GM12892 (cell line): ENCODE data around the gene ST6GALNAC2.
"Not testable (repeated sequence)": the region's sequence is repeated elsewhere in the genome, so short reads cannot be mapped to it uniquely, and the experiment has no call there.

ENCODE experiments used
- DNase-seq: peaks from one replicate; pipeline ENCODE4 v3.0.0; 2011; ENCODE audit not compliant: insufficient read length
- FAIRE-seq: peaks from 2 replicates; lab custom pipeline; 2011; peaks lifted over from hg19 to GRCh38; lab: Jason Lieb, UNC
- POLR2A ChIP-seq: IDR thresholded peaks from 2 replicates; pipeline ENCODE4 v1.6.1; 2011; ENCODE audit warnings: low read depth, low read length, control low read depth
- POLR2AphosphoS5 ChIP-seq: IDR thresholded peaks from 2 replicates; pipeline ENCODE4 v1.6.1; 2011; ENCODE audit warnings: low read depth, low read length, control low read depth
- TAF1 ChIP-seq: IDR thresholded peaks from 2 replicates; pipeline ENCODE4 v1.6.1; 2011; ENCODE audit warnings: low read depth, mild to moderate bottlenecking, control low read depth, low read length, borderline replicate concordance

The ST6GALNAC2 gene

GRCh38 chr17:76560036-76560876, 25.4 kb downstream of the ST6GALNAC2 start:
- DNase-seq (no peak), FAIRE-seq (no peak)
- TF ChIP-seq POLR2AphosphoS5 (no peak), POLR2A (no peak), TAF1 (no peak)

DNA sequence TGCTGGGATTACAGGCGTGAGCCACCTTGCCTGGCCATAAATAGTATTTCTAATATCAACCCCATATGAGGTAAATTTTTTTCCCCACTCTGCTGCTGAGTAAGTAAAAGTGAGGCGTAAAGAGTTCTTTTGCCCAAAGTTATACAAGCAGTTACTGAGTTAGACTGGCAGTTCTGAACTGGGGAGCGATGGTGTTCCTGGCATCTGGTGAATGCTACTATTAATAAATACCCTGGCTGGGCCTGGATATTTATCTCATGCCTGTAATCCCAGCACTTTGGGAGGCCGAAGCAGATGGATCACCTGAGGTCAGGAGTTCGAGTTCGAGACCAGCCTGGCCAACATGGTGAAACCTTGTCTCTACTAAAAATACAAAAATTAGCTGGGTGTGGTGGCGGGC, 26.2 kb downstream of the ST6GALNAC2 start:
- not testable (repeated sequence) for DNase-seq, FAIRE-seq

- FAIRE-seq (no peak), DNase-seq (no peak)
- TF ChIP-seq POLR2A, result no peak
- no peak for TF ChIP-seq POLR2AphosphoS5
- no peak for TF ChIP-seq TAF1
These were observed 27.2 kb downstream of the ST6GALNAC2 start for GRCh38 chr17:76558198-76559095.

DNA sequence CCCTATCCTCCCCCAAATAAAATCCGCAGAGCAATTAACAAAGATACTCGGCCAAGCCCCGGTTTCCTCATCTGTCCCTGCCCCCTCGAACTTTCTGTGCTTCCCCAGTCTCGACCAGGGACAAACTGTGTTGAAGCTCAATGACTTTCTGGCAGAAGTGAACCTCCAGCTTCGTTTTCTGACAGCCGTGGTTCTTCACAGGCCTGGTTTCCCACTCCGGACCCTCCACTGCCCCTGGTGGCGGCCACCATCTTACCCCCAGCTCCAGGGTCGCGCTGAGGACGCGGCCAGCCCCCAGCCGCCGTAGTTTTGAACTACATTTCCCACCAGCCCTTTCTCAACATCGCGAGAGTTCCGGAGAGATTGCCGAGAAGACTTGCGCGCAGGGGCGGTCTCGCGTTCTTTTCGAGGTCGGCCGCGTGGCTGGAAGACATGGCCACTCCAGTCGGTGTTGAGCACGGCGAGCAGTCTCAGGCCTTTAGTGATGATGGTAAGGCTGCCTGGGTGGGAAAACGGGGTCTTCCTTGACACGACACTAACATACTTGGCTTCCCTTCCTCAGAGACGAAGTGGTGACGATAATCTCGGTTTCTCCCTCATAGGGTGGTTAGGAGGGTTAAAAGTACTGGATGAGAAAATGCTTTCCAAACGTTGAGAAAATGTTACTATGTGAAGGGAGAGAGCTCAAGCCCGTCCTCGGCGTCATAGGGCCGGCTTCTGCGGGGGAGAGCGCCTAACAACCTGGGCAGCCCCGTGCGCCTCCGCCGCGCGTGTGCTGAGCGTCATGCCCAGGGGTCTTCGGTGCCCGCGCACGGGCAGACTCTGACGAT, 28.1 kb downstream of the ST6GALNAC2 start:
- TF ChIP-seq TAF1, result peak; percentile 96
- peak; percentile 99 for TF ChIP-seq POLR2AphosphoS5
- peak; percentile 98 for TF ChIP-seq POLR2A
- DNase-seq (peak; percentile 75), FAIRE-seq (peak; percentile 82)

DNA sequence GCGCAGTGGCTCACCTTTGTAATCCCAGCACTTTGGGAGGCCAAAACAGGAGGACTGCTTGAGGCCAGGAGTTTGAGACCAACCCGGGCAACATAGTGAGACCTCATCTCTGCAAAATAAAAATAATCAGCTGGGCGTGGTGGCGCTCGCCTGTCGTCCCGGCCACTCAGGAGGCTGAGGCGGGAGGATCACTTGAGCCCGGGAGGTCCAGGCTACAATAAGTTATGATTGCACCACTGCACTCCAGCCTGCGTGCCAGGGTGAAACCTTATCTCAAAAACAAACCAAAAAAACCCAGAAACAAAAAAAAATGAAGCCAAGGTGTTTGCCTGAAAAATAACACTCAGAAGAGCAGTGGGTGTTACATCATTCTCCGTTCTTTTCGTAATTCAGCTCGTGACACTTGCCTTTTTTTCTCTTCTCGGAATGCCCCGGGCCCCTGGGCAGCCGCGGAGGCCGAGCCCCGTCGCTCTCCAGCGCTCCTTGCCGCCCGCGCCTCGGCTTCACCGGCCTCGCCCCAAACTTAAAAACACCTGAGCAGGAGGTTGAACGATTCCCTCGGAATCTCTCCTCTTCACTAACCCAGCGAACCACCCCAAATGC, 28.8 kb downstream of the ST6GALNAC2 start:
- DNase-seq, result no peak
- TF ChIP-seq POLR2A (no peak), TAF1 (no peak), POLR2AphosphoS5 (no peak)
- no peak for FAIRE-seq

DNA sequence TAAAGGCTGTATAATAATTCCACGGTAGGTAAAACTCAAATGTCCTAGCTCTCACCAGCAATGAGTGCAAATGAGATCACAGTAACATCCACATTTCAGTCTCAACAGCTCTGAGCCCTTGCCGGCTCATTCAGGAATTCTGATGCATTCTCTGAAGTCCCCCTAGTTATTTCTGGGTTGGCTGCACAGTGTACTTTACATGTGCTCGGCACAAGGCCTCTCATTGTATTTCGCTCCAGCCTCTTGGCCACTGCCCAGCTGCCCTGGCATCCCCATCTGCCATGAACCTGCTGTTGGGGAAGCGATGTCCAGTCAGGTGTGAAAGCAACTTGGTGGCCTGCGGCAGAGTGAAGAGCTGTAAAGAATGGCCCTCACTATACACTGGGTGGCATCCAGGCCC, 31.5 kb downstream of the ST6GALNAC2 start:
- DNase-seq, result no peak
- no peak for FAIRE-seq
- TF ChIP-seq POLR2A (no peak), POLR2AphosphoS5 (no peak), TAF1 (no peak)

GRCh38 chr17:76553178-76553908, 32.3 kb downstream of the ST6GALNAC2 start:
- no peak for TF ChIP-seq TAF1
- TF ChIP-seq POLR2AphosphoS5, result no peak
- no peak for TF ChIP-seq POLR2A
- FAIRE-seq, result no peak

DNA sequence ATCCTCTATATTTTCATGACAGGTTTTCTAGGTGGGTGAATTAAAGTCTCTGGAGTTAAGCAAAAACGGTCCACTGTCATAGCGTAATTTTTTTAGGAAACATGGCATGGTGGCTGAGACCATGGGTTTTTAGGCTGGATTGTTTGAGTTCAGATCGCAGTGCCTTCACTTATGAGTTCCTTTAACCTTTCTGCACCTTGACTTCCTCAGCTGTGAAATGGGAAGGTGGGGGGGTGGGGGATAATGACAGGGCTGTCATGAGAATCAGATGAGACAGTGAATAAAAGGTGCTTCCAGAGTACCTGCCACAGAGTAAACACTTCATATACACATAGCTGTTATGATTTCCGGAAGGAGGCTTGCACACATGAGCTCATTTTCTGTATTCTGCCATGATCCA, 34.0 kb downstream of the ST6GALNAC2 start:
- FAIRE-seq (no peak), DNase-seq (no peak)
- TF ChIP-seq POLR2AphosphoS5 (no peak), POLR2A (no peak), TAF1 (no peak)

More at GRCh38 chr17:76553178-76553908, 32.3 kb downstream of the ST6GALNAC2 start:
- DNase-seq, result no peak

- no peak for FAIRE-seq
- no peak for TF ChIP-seq POLR2A
- no peak for DNase-seq
These were observed 34.7 kb downstream of the ST6GALNAC2 start for GRCh38 chr17:76550712-76551615.

DNA sequence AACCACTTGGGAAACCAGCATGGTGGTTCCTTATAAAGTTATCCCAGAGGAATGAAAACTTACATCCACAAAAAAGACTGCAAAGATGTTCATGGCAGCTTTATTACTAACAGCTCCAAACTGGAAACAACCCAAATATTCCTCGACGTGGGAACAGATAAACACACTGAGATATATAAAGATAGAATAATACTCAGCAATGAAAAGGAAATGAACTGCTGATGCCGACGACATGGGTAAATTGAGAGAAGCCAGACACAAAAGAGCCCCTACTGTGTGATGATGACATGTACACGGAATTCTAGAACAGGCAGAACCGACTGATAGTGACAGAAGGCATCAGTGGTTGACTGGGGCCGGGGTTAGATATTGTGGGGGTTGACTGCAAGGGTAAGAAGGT, 36.1 kb downstream of the ST6GALNAC2 start:
- TF ChIP-seq POLR2A, result no peak
- TF ChIP-seq TAF1, result no peak
- no peak for TF ChIP-seq POLR2AphosphoS5
- no peak for FAIRE-seq

DNA sequence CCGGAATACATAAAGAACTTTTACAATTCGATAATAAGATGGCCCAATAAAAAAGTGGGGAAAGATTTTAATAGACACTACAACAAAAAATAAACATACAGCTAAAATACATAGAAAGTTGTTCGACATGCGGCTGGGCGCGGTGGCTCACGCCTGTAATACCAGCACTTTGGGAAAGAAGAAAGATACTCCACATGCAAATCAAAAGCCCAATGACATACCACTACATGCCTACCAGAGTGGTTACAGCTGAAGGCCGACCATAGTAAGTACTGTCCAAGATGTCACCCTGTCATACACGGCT, 36.5 kb downstream of the ST6GALNAC2 start:
- TF ChIP-seq POLR2AphosphoS5 (no peak), TAF1 (no peak), POLR2A (no peak)
- no peak for FAIRE-seq
- no peak for DNase-seq

More for the DNA sequence above, 36.1 kb downstream of the ST6GALNAC2 start:
- DNase-seq, result no peak
